ENCODE results near the gene INTS6.

The INTS6 gene

GRCh38 chr13:51396352-51396751 lies 56.5 kb downstream of the INTS6 start:
- Histone ChIP-seq H3K14ac (ENCODE audit: low read length in 2 of 2) (no peak overlapping the region), H3K4ac (ENCODE audit: low read depth in 1 of 2, low read length in 2 of 2) (no peak overlapping the region), H4K8ac (ENCODE audit: low read length) (no peak overlapping the region), H2AFZ (ENCODE audit: low read depth, low read length) (no peak overlapping the region), H2BK15ac (ENCODE audit: low read depth, poor library complexity, severe bottlenecking) (no peak overlapping the region), H3K79me1 (replicated peaks; ENCODE audit: low read length, poor library complexity, severe bottlenecking) (peaks cover 12% of the 10 kb centered on the region), H3K9me3 (ENCODE audit: control insufficient read depth, low read length) (no peaks in the 10 kb centered on the region), H3K27me3 (ENCODE audit: control insufficient read depth in 1 of 2, insufficient read depth in 1 of 2, low read length in 2 of 2) (no peaks in the 10 kb centered on the region), H3K36me3 (ENCODE audit: control insufficient read depth in 1 of 2, insufficient read depth in 2 of 2, low read depth in 1 of 2, low read length in 2 of 2) (peaks cover 5 to 53% of the 10 kb centered on the region in 2 experiments), H2BK120ac (ENCODE audit: low read depth, low read length) (no peak overlapping the region), H3K4me1 (ENCODE audit: control insufficient read depth, insufficient read depth, low read depth, low read length) (peaks cover 3% of the 10 kb centered on the region), H2BK5ac (ENCODE audit: low read depth, low read length, poor library complexity, severe bottlenecking) (no peak overlapping the region), H2BK12ac (ENCODE audit: low read length in 2 of 2) (no peak overlapping the region), H4K91ac (ENCODE audit: low read length) (no peak overlapping the region), H3K4me2 (ENCODE audit: low read length, poor library complexity, severe bottlenecking) (no peak overlapping the region), H2AK5ac (ENCODE audit: low read length, severe bottlenecking) (no peak overlapping the region), H3K18ac (ENCODE audit: low read depth in 1 of 2, low read length in 2 of 2) (no peak overlapping the region), H3K27ac (ENCODE audit: low read length, poor library complexity, severe bottlenecking) (no peak overlapping the region), H3K4me3 (ENCODE audit: insufficient read depth in 1 of 2, low read depth in 1 of 2, low read length in 2 of 2) (no peak overlapping the region), H3K9ac (ENCODE audit: low read length) (peak overlapping the region; percentile 46), H3K23ac (ENCODE audit: low read length in 2 of 2) (no peak overlapping the region)
- 100% methylated on average over 2 of the region's 2 CpGs for WGBS
- DNase-seq = peak; percentile 58

- H4K8ac ChIP-seq (ENCODE audit: low read length) = no peak overlapping the region
- no peak overlapping the region for H2BK120ac ChIP-seq (ENCODE audit: low read depth, low read length)
- no peak overlapping the region for H3K23ac ChIP-seq (ENCODE audit: low read length in 2 of 2)
- H3K79me1 ChIP-seq (replicated peaks; ENCODE audit: low read length, poor library complexity, severe bottlenecking) = peaks cover 11% of the 10 kb centered on the region
- H3K27me3 ChIP-seq (ENCODE audit: control insufficient read depth in 1 of 2, insufficient read depth in 1 of 2, low read length in 2 of 2) = no peaks in the 10 kb centered on the region
- H3K9ac ChIP-seq (ENCODE audit: low read length) = no peak overlapping the region
- no peak overlapping the region for H2BK12ac ChIP-seq (ENCODE audit: low read length in 2 of 2)
- no peak overlapping the region for H4K91ac ChIP-seq (ENCODE audit: low read length)
- H3K9me3 ChIP-seq (ENCODE audit: control insufficient read depth, low read length) = no peaks in the 10 kb centered on the region
- H3K14ac ChIP-seq (ENCODE audit: low read length in 2 of 2) = no peak overlapping the region
- H2BK5ac ChIP-seq (ENCODE audit: low read depth, low read length, poor library complexity, severe bottlenecking) = no peak overlapping the region
- H3K4me1 ChIP-seq (ENCODE audit: control insufficient read depth, insufficient read depth, low read depth, low read length) = peaks cover 3% of the 10 kb centered on the region
- no peak overlapping the region for H3K4me2 ChIP-seq (ENCODE audit: low read length, poor library complexity, severe bottlenecking)
- H3K4ac ChIP-seq (ENCODE audit: low read depth in 1 of 2, low read length in 2 of 2) = no peak overlapping the region
- no peak overlapping the region for H2AK5ac ChIP-seq (ENCODE audit: low read length, severe bottlenecking)
- H3K4me3 ChIP-seq (ENCODE audit: insufficient read depth in 1 of 2, low read depth in 1 of 2, low read length in 2 of 2) = no peak overlapping the region
- H3K18ac ChIP-seq (ENCODE audit: low read depth in 1 of 2, low read length in 2 of 2) = no peak overlapping the region
- H2BK15ac ChIP-seq (ENCODE audit: low read depth, poor library complexity, severe bottlenecking) = no peak overlapping the region
- peaks cover 2 to 48% of the 10 kb centered on the region in 2 experiments for H3K36me3 ChIP-seq (ENCODE audit: control insufficient read depth in 1 of 2, insufficient read depth in 2 of 2, low read depth in 1 of 2, low read length in 2 of 2)
- no peak for DNase-seq
- no peak overlapping the region for H3K27ac ChIP-seq (ENCODE audit: low read length, poor library complexity, severe bottlenecking)
- no peak overlapping the region for H2AFZ ChIP-seq (ENCODE audit: low read depth, low read length)
These were observed 58.1 kb downstream of the INTS6 start for GRCh38 chr13:51394724-51395123.

- Histone ChIP-seq H3K27ac (ENCODE audit: low read length, poor library complexity, severe bottlenecking) (no peak overlapping the region), H2BK120ac (ENCODE audit: low read depth, low read length) (no peak overlapping the region), H3K4me2 (ENCODE audit: low read length, poor library complexity, severe bottlenecking) (no peak overlapping the region), H3K4ac (ENCODE audit: low read depth in 1 of 2, low read length in 2 of 2) (no peak overlapping the region), H3K4me3 (ENCODE audit: insufficient read depth in 1 of 2, low read depth in 1 of 2, low read length in 2 of 2) (no peak overlapping the region), H2AFZ (ENCODE audit: low read depth, low read length) (no peak overlapping the region), H3K79me1 (replicated peaks; ENCODE audit: low read length, poor library complexity, severe bottlenecking) (peaks cover 12% of the 10 kb centered on the region), H2BK15ac (ENCODE audit: low read depth, poor library complexity, severe bottlenecking) (no peak overlapping the region), H3K9me3 (ENCODE audit: control insufficient read depth, low read length) (no peaks in the 10 kb centered on the region), H3K4me1 (ENCODE audit: control insufficient read depth, insufficient read depth, low read depth, low read length) (no peaks in the 10 kb centered on the region), H3K36me3 (ENCODE audit: control insufficient read depth in 1 of 2, insufficient read depth in 2 of 2, low read depth in 1 of 2, low read length in 2 of 2) (peaks cover 3 to 85% of the 10 kb centered on the region in 2 experiments), H2BK5ac (ENCODE audit: low read depth, low read length, poor library complexity, severe bottlenecking) (no peak overlapping the region), H3K9ac (ENCODE audit: low read length) (no peak overlapping the region), H3K23ac (ENCODE audit: low read length in 2 of 2) (no peak overlapping the region), H3K14ac (ENCODE audit: low read length in 2 of 2) (no peak overlapping the region), H4K91ac (ENCODE audit: low read length) (no peak overlapping the region), H4K8ac (ENCODE audit: low read length) (peak overlapping the region; percentile 27), H3K18ac (ENCODE audit: low read depth in 1 of 2, low read length in 2 of 2) (no peak overlapping the region), H3K27me3 (ENCODE audit: control insufficient read depth in 1 of 2, insufficient read depth in 1 of 2, low read length in 2 of 2) (no peaks in the 10 kb centered on the region), H2AK5ac (ENCODE audit: low read length, severe bottlenecking) (no peak overlapping the region), H2BK12ac (ENCODE audit: low read length in 2 of 2) (no peak overlapping the region)
- 100% methylated on average over 1 of the region's 2 CpGs for WGBS
- no peak for DNase-seq
These were observed 67.7 kb downstream of the INTS6 start for GRCh38 chr13:51385114-51385513.

GRCh38 chr13:51380269-51380668 lies 72.6 kb downstream of the INTS6 start:
- WGBS = 94% methylated on average over 4 of the region's 4 CpGs

More at GRCh38 chr13:51380269-51380668, 72.6 kb downstream of the INTS6 start:
- H2BK120ac ChIP-seq (ENCODE audit: low read depth, low read length) = no peak overlapping the region
- H3K4me3 ChIP-seq (ENCODE audit: insufficient read depth in 1 of 2, low read depth in 1 of 2, low read length in 2 of 2) = no peak overlapping the region
- DNase-seq = no peak
- H3K4me2 ChIP-seq (ENCODE audit: low read length, poor library complexity, severe bottlenecking) = no peak overlapping the region
- H3K9me3 ChIP-seq (ENCODE audit: control insufficient read depth, low read length) = no peaks in the 10 kb centered on the region
- no peak overlapping the region for H2BK15ac ChIP-seq (ENCODE audit: low read depth, poor library complexity, severe bottlenecking)
- H3K9ac ChIP-seq (ENCODE audit: low read length) = no peak overlapping the region
- no peaks in the 10 kb centered on the region for H3K27me3 ChIP-seq (ENCODE audit: control insufficient read depth in 1 of 2, insufficient read depth in 1 of 2, low read length in 2 of 2)
- no peak overlapping the region for H2BK5ac ChIP-seq (ENCODE audit: low read depth, low read length, poor library complexity, severe bottlenecking)
- H2AK5ac ChIP-seq (ENCODE audit: low read length, severe bottlenecking) = no peak overlapping the region
- H3K4ac ChIP-seq (ENCODE audit: low read depth in 1 of 2, low read length in 2 of 2) = no peak overlapping the region
- no peak overlapping the region for H4K91ac ChIP-seq (ENCODE audit: low read length)
- no peak overlapping the region for H3K14ac ChIP-seq (ENCODE audit: low read length in 2 of 2)
- peaks cover 11% of the 10 kb centered on the region for H3K79me1 ChIP-seq (replicated peaks; ENCODE audit: low read length, poor library complexity, severe bottlenecking)
- no peak overlapping the region for H3K23ac ChIP-seq (ENCODE audit: low read length in 2 of 2)
- H2AFZ ChIP-seq (ENCODE audit: low read depth, low read length) = no peak overlapping the region
- peaks cover 3 to 92% of the 10 kb centered on the region in 2 experiments for H3K36me3 ChIP-seq (ENCODE audit: control insufficient read depth in 1 of 2, insufficient read depth in 2 of 2, low read depth in 1 of 2, low read length in 2 of 2)
- no peak overlapping the region for H3K18ac ChIP-seq (ENCODE audit: low read depth in 1 of 2, low read length in 2 of 2)
- H4K8ac ChIP-seq (ENCODE audit: low read length) = no peak overlapping the region
- H2BK12ac ChIP-seq (ENCODE audit: low read length in 2 of 2) = no peak overlapping the region
- no peaks in the 10 kb centered on the region for H3K4me1 ChIP-seq (ENCODE audit: control insufficient read depth, insufficient read depth, low read depth, low read length)
- no peak overlapping the region for H3K27ac ChIP-seq (ENCODE audit: low read length, poor library complexity, severe bottlenecking)

Data from mesenchymal stem cell (in vitro differentiated cells and primary cell).